ENCODE results near the gene IFNGR1.
"Not testable (repeated sequence)": the region's sequence is repeated elsewhere in the genome, so short reads cannot be mapped to it uniquely, and the experiment has no call there.

The IFNGR1 gene

GRCh38 chr6:137235686-137236085 lies 16.5 kb upstream of the IFNGR1 start:
- no peak for DNase-seq

- DNase-seq = peak; percentile 25 to 53
Measured at GRCh38 chr6:137233911-137234863, 15.0 kb upstream of the IFNGR1 start.

- peak in 1 of 2 donors; percentile 66 for DNase-seq
Measured at GRCh38 chr6:137231895-137232294, 12.7 kb upstream of the IFNGR1 start.

GRCh38 chr6:137230956-137231555 lies 11.9 kb upstream of the IFNGR1 start:
- DNase-seq = no peak

GRCh38 chr6:137230547-137230946 lies 11.4 kb upstream of the IFNGR1 start:
- peak in 1 of 2 donors; percentile 36 for DNase-seq

GRCh38 chr6:137229075-137229759 lies 10.0 kb upstream of the IFNGR1 start:
- no peak for DNase-seq

GRCh38 chr6:137227871-137228302 lies 8.7 kb upstream of the IFNGR1 start:
- DNase-seq = no peak

- no peak for DNase-seq
Measured at GRCh38 chr6:137226697-137227096, 7.5 kb upstream of the IFNGR1 start.

GRCh38 chr6:137224799-137225198 lies 5.6 kb upstream of the IFNGR1 start:
- DNase-seq = peak; percentile 44 to 69

GRCh38 chr6:137223370-137224131 lies 4.4 kb upstream of the IFNGR1 start:
- DNase-seq = peak in 1 of 2 donors; percentile 46

GRCh38 chr6:137222381-137222780 lies 3.2 kb upstream of the IFNGR1 start:
- DNase-seq = peak in 1 of 2 donors; percentile 38

GRCh38 chr6:137219664-137220252 lies 573 bp upstream of the IFNGR1 start:
- DNase-seq = no peak

- DNase-seq = peak; percentile 72 to 80
Measured at GRCh38 chr6:137218473-137218916, 690 bp downstream of the IFNGR1 start.

- DNase-seq = peak in 1 of 2 donors; percentile 56
Measured at GRCh38 chr6:137217801-137218472, 1.2 kb downstream of the IFNGR1 start.

GRCh38 chr6:137216875-137217553 lies 2.2 kb downstream of the IFNGR1 start:
- no peak for DNase-seq

- no peak for DNase-seq
Measured at GRCh38 chr6:137216106-137216505, 3.1 kb downstream of the IFNGR1 start.

GRCh38 chr6:137215630-137216029 lies 3.6 kb downstream of the IFNGR1 start:
- DNase-seq = not testable (repeated sequence)

GRCh38 chr6:137214931-137215330 lies 4.3 kb downstream of the IFNGR1 start:
- DNase-seq = no peak

- no peak for DNase-seq
Measured at GRCh38 chr6:137213813-137214212, 5.4 kb downstream of the IFNGR1 start.

GRCh38 chr6:137213331-137213740 lies 5.8 kb downstream of the IFNGR1 start:
- DNase-seq = no peak

- DNase-seq = no peak
Measured at GRCh38 chr6:137211910-137212309, 7.3 kb downstream of the IFNGR1 start.

Measured in CD4-positive, alpha-beta T cell treated with Interleukin-4 for 1 hour (primary cell).